ENCODE measurements around the gene THEMIS2.
"Not testable (repeated sequence)": the region's sequence is repeated elsewhere in the genome, so short reads cannot be mapped to it uniquely, and the experiment has no call there.

- not testable (repeated sequence) for TF ChIP-seq EZH2 (IDR thresholded peaks at IDR 0.05; ENCODE audit: borderline replicate concordance, insufficient read depth, low read length, poor library complexity, severe bottlenecking); POLR2AphosphoS5 (IDR thresholded peaks at IDR 0.05); EP300 (conservative IDR thresholded peaks at IDR 0.05; ENCODE audit: poor library complexity, severe bottlenecking); CTCF (IDR thresholded peaks at IDR 0.05; ENCODE audit: poor library complexity, severe bottlenecking); RAD21 (conservative IDR thresholded peaks at IDR 0.05)
- TF ChIP-seq, protein P1, sequence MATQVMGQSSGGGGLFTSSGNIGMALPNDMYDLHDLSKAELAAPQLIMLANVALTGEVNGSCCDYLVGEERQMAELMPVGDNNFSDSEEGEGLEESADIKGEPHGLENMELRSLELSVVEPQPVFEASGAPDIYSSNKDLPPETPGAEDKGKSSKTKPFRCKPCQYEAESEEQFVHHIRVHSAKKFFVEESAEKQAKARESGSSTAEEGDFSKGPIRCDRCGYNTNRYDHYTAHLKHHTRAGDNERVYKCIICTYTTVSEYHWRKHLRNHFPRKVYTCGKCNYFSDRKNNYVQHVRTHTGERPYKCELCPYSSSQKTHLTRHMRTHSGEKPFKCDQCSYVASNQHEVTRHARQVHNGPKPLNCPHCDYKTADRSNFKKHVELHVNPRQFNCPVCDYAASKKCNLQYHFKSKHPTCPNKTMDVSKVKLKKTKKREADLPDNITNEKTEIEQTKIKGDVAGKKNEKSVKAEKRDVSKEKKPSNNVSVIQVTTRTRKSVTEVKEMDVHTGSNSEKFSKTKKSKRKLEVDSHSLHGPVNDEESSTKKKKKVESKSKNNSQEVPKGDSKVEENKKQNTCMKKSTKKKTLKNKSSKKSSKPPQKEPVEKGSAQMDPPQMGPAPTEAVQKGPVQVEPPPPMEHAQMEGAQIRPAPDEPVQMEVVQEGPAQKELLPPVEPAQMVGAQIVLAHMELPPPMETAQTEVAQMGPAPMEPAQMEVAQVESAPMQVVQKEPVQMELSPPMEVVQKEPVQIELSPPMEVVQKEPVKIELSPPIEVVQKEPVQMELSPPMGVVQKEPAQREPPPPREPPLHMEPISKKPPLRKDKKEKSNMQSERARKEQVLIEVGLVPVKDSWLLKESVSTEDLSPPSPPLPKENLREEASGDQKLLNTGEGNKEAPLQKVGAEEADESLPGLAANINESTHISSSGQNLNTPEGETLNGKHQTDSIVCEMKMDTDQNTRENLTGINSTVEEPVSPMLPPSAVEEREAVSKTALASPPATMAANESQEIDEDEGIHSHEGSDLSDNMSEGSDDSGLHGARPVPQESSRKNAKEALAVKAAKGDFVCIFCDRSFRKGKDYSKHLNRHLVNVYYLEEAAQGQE (IDR thresholded peaks at IDR 0.05; ENCODE audit: borderline replicate concordance) = not testable (repeated sequence)
These were observed 1.3 kb upstream of the THEMIS2 start for GRCh38 chr1:27871076-27871475.

Measured in neural cell (in vitro differentiated cells).